HG03520 (cell line): ENCODE results near the gene SSTR5.
"Not testable (repeated sequence)": the region's sequence is repeated elsewhere in the genome, so short reads cannot be mapped to it uniquely, and the experiment has no call there.

Source experiments
- ATAC-seq: cut with Tn5 transposase; IDR thresholded peaks from one replicate; pipeline ENCODE4 v1.9.1; 2021; ENCODE audit warnings: mild to moderate bottlenecking, moderate library complexity; ENCODE audit not compliant: unreplicated experiment

The SSTR5 gene

GRCh38 chr16:1072526-1073261 lies at the start of gene SSTR5:
Gene SSTR5, plus strand, starts transcription at chr16:1072747. Its CDS starts 6,122 bp downstream, at chr16:1078869.
- ATAC-seq: no peak

GRCh38 chr16:1024138-1024537 lies 48.4 kb upstream of the SSTR5 start:
- ATAC-seq: no peak

- ATAC-seq: not testable (repeated sequence)
Measured at GRCh38 chr16:1025183-1025809, 47.3 kb upstream of the SSTR5 start.

- no peak for ATAC-seq
Measured at GRCh38 chr16:1026057-1026783, 46.3 kb upstream of the SSTR5 start.

GRCh38 chr16:1026784-1027500 lies 45.6 kb upstream of the SSTR5 start:
- ATAC-seq: no peak

GRCh38 chr16:1027501-1027815 lies 45.1 kb upstream of the SSTR5 start:
- no peak for ATAC-seq

- no peak for ATAC-seq
Measured at GRCh38 chr16:1028056-1028455, 44.5 kb upstream of the SSTR5 start.

- ATAC-seq: no peak
Measured at GRCh38 chr16:1028524-1029258, 43.9 kb upstream of the SSTR5 start.

GRCh38 chr16:1029259-1029545 lies 43.3 kb upstream of the SSTR5 start:
- no peak for ATAC-seq

GRCh38 chr16:1030473-1030901 lies 42.1 kb upstream of the SSTR5 start:
- ATAC-seq: no peak

GRCh38 chr16:1031666-1032065 lies 40.9 kb upstream of the SSTR5 start:
- no peak for ATAC-seq

- ATAC-seq: no peak
Measured at GRCh38 chr16:1032607-1033006, 39.9 kb upstream of the SSTR5 start.

- ATAC-seq: no peak
Measured at GRCh38 chr16:1033128-1033679, 39.3 kb upstream of the SSTR5 start.

- no peak for ATAC-seq
Measured at GRCh38 chr16:1034230-1035065, 38.1 kb upstream of the SSTR5 start.

- ATAC-seq: no peak
Measured at GRCh38 chr16:1035066-1035415, 37.5 kb upstream of the SSTR5 start.

GRCh38 chr16:1036166-1036565 lies 36.4 kb upstream of the SSTR5 start:
- no peak for ATAC-seq

- ATAC-seq: no peak
Measured at GRCh38 chr16:1036726-1037393, 35.7 kb upstream of the SSTR5 start.

- no peak for ATAC-seq
Measured at GRCh38 chr16:1037394-1038257, 34.9 kb upstream of the SSTR5 start.
